ENCODE measurements around the gene CCDC186. TPM values are rescaled to one million over a fixed set of nuclear protein-coding genes. Genes with fewer than 3 reads are reported as not detected.

CCDC186 gene
- total RNA-seq, 1 donor from 2014 or later: 22.9 TPM

DNA sequence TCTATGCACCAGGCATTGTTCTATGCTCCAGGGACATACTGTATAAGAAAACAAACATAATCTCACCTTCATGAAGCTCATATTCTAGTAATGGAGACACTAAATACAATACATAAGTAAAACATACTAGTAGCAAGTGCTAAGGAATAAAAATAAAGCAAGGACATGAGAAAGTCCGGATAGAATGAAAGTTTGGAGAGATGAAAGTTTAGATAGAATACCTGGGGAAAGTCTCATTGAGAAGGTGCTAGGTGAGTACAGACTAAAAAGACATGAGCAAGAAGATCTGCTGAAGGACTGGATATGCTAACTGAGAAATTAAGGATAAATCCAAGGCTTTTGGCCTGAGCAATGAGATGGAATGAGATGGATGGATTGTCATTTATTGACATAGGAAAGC is 34.0 kb downstream of the CCDC186 start:
- Mint-ChIP-seq H3K4me1 (no peaks in the 10 kb centered on the region), H3K4me3 (no peak overlapping the region), H3K27me3 (ENCODE audit: insufficient read depth, low read depth) (no peaks in the 10 kb centered on the region), H3K36me3 (peaks cover 5% of the 10 kb centered on the region), H3K9me3 (no peaks in the 10 kb centered on the region), H3K27ac (no peak overlapping the region)
- H4K20me1 ChIP-seq (ENCODE audit: low read depth): no peaks in the 10 kb centered on the region
- no peaks in the 10 kb centered on the region for H3K9me3 ChIP-seq (ENCODE audit: low read depth)
- no peaks in the 10 kb centered on the region for H3K79me2 ChIP-seq (ENCODE audit: low read depth)
- no peak overlapping the region for H3K9ac ChIP-seq
- DNase-seq (ENCODE audit: low spot score): no peak
- H3K27me3 ChIP-seq: no peaks in the 10 kb centered on the region
- no peak overlapping the region for H3K27ac ChIP-seq
- no peaks in the 10 kb centered on the region for H3F3A ChIP-seq (ENCODE audit: low read depth)
- no peak overlapping the region for H2AFZ ChIP-seq (replicated peaks)
- no peak overlapping the region for H3K4me3 ChIP-seq
- H3K4me1 ChIP-seq: no peaks in the 10 kb centered on the region
- TF ChIP-seq, protein P1, sequence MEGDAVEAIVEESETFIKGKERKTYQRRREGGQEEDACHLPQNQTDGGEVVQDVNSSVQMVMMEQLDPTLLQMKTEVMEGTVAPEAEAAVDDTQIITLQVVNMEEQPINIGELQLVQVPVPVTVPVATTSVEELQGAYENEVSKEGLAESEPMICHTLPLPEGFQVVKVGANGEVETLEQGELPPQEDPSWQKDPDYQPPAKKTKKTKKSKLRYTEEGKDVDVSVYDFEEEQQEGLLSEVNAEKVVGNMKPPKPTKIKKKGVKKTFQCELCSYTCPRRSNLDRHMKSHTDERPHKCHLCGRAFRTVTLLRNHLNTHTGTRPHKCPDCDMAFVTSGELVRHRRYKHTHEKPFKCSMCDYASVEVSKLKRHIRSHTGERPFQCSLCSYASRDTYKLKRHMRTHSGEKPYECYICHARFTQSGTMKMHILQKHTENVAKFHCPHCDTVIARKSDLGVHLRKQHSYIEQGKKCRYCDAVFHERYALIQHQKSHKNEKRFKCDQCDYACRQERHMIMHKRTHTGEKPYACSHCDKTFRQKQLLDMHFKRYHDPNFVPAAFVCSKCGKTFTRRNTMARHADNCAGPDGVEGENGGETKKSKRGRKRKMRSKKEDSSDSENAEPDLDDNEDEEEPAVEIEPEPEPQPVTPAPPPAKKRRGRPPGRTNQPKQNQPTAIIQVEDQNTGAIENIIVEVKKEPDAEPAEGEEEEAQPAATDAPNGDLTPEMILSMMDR (IDR thresholded peaks at IDR 0.05): no peak
- TF ChIP-seq EZH2 (IDR thresholded peaks at IDR 0.05) (no peak), EZH2phosphoT487 (IDR thresholded peaks at IDR 0.05) (no peak)
- no peaks in the 10 kb centered on the region for H3K36me3 ChIP-seq
- H3K4me2 ChIP-seq: no peak overlapping the region

DNA sequence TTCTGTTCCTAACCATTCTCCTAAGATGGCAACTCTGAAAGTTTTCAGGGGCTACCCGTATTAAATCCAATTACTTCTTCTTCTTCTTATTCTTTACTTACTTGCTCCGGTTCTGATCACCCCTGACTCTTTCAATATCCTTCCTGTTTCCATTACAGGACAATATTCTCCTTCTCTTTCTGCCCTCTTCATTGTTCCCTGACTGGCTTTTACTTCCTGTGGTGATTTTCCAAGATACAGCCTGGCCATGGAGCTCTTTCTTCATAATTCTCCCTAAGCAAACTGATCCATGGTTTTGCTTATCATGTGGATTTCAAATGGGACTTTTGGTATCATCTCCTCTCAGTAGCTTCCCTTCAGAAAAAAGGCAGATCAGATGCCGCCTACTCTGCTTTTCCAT is 35.4 kb downstream of the CCDC186 start:
- H3K79me2 ChIP-seq (ENCODE audit: low read depth): no peaks in the 10 kb centered on the region
- no peaks in the 10 kb centered on the region for H3K36me3 ChIP-seq
- H3K4me3 ChIP-seq: no peak overlapping the region
- H3K36me3 Mint-ChIP-seq: peaks cover 5% of the 10 kb centered on the region
- H3K27me3 Mint-ChIP-seq (ENCODE audit: insufficient read depth, low read depth): no peaks in the 10 kb centered on the region
- H3K27me3 ChIP-seq: no peaks in the 10 kb centered on the region
- no peak overlapping the region for H3K27ac Mint-ChIP-seq
- H4K20me1 ChIP-seq (ENCODE audit: low read depth): no peaks in the 10 kb centered on the region
- TF ChIP-seq EZH2phosphoT487 (IDR thresholded peaks at IDR 0.05): no peak
- no peak for TF ChIP-seq EZH2 (IDR thresholded peaks at IDR 0.05)
- TF ChIP-seq, protein P1 (IDR thresholded peaks at IDR 0.05): no peak
- no peak for DNase-seq (ENCODE audit: low spot score)
- no peak overlapping the region for H3K27ac ChIP-seq
- H3K4me3 Mint-ChIP-seq: no peak overlapping the region
- no peak overlapping the region for H3K9ac ChIP-seq
- no peaks in the 10 kb centered on the region for H3K4me1 Mint-ChIP-seq
- no peaks in the 10 kb centered on the region for H3F3A ChIP-seq (ENCODE audit: low read depth)
- H3K9me3 Mint-ChIP-seq: no peaks in the 10 kb centered on the region
- H3K4me2 ChIP-seq: no peak overlapping the region
- H3K4me1 ChIP-seq: no peaks in the 10 kb centered on the region
- H3K9me3 ChIP-seq (ENCODE audit: low read depth): no peaks in the 10 kb centered on the region
- H2AFZ ChIP-seq (replicated peaks): no peak overlapping the region

DNA sequence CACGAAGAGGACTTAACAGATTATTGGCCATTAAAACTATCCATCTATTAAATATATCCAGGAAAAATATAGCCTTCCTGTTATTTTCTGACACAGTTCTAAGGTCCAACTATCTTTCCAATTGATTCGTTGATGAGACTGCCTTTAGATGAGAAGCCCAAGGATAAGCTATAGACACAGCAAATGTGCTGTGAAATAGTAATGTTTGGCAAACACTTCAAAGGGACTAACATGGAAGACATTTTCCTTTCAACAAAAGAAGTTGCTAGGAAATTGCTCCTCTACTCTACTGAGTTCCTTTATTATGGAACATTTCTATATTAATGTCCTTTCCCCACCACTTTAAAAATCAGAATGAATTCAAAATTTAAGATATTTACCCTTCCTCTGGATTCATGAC is 38.5 kb downstream of the CCDC186 start:
- Histone ChIP-seq H3K9me3 (ENCODE audit: low read depth) (no peaks in the 10 kb centered on the region), H3F3A (ENCODE audit: low read depth) (no peaks in the 10 kb centered on the region), H2AFZ (replicated peaks) (no peak overlapping the region), H3K4me3 (no peak overlapping the region), H3K27me3 (no peaks in the 10 kb centered on the region), H3K4me1 (no peaks in the 10 kb centered on the region), H3K9ac (no peak overlapping the region), H3K36me3 (peaks cover 5% of the 10 kb centered on the region), H3K79me2 (ENCODE audit: low read depth) (no peaks in the 10 kb centered on the region), H3K27ac (no peak overlapping the region), H3K4me2 (no peak overlapping the region), H4K20me1 (ENCODE audit: low read depth) (no peaks in the 10 kb centered on the region)
- no peak for TF ChIP-seq EZH2phosphoT487 (IDR thresholded peaks at IDR 0.05)
- no peak for TF ChIP-seq EZH2 (IDR thresholded peaks at IDR 0.05)
- TF ChIP-seq, protein P1 (IDR thresholded peaks at IDR 0.05): no peak
- H3K36me3 Mint-ChIP-seq: peaks cover 7% of the 10 kb centered on the region
- no peaks in the 10 kb centered on the region for H3K4me1 Mint-ChIP-seq
- no peaks in the 10 kb centered on the region for H3K27me3 Mint-ChIP-seq (ENCODE audit: insufficient read depth, low read depth)
- no peaks in the 10 kb centered on the region for H3K9me3 Mint-ChIP-seq
- no peak overlapping the region for H3K27ac Mint-ChIP-seq
- DNase-seq (ENCODE audit: low spot score): no peak
- no peak overlapping the region for H3K4me3 Mint-ChIP-seq
